Left lung (tissue), 10 donors: ENCODE measurements around the gene KRT4. TPM values are rescaled to one million over a fixed set of nuclear protein-coding genes. Genes with fewer than 3 reads are reported as not detected.

Experiments used
- ATAC-seq: fragments of 200-7000 bp; cut with Tn5 transposase; one replicate; pipeline ENCODE4 v1.9.1; 2020; ENCODE audit warnings: moderate library complexity
- DNase-seq, 4 donors: peaks; one replicate each; pipeline ENCODE4 v3.0.0-alpha.2; 2013 to 2020
- H3K27ac ChIP-seq, 2 donors: fragments of 200-600 bp; sonication (generic) in 1 of 2; one replicate each; pipeline versions ENCODE4 v1.5.0 to v1.8.0; 2020 to 2021
- H3K27me3 ChIP-seq, 2 donors: fragments of 200-600 bp; sonication (generic) in 1 of 2; one replicate each; pipeline versions ENCODE4 v1.5.0 to v1.8.0; 2020 to 2021
- H3K36me3 ChIP-seq, 2 donors: fragments of 200-600 bp; sonication (generic) in 1 of 2; one replicate each; pipeline versions ENCODE4 v1.5.0 to v1.8.0; 2020 to 2021
- H3K4me1 ChIP-seq, 2 donors: fragments of 200-600 bp; one replicate each; pipeline ENCODE4 v1.8.0; 2021
- H3K4me3 ChIP-seq, 2 donors: fragments of 200-600 bp; sonication (generic) in 1 of 2; one replicate each; pipeline versions ENCODE4 v1.5.0 to v1.8.0; 2020 to 2021; ENCODE audit warnings: mild to moderate bottlenecking in 1 of 2
- H3K9me3 ChIP-seq, 2 donors: fragments of 200-600 bp; sonication (generic) in 1 of 2; one replicate each; pipeline versions ENCODE4 v1.5.0 to v1.8.0; 2020 to 2021
- CTCF ChIP-seq, 2 donors: fragments of 200-600 bp; sonication (generic) in 1 of 2; IDR thresholded peaks; one replicate each; pipeline versions ENCODE4 v1.5.0 to v1.8.0; 2021; ENCODE audit warnings: antibody characterized with exemption in 2 of 2
- intact Hi-C, 2 donors: fragments of 100-400 bp; cut with DNase I; formaldehyde crosslinking; loops; one replicate each; pipeline versions ENCODE4 v1.11.2 to v1.14.2; 2022
- polyA plus RNA-seq, 6 donors: library from polyadenylated mRNA; unstranded; fragments of 120-200 nt; gene quantifications; one replicate each; pipeline ENCODE4 v1.2.1, GENCODE V29; 2013; ENCODE audit not compliant: insufficient read length in 6 of 6
- total RNA-seq, 2 donors: library from RNA; stranded (reverse); fragmentation: NEBNext Ultra II Directional; extraction: Animal tissue kit (Norgen Biotek cat#: 25700); gene quantifications; one replicate each; pipeline ENCODE4 v1.2.1, GENCODE V29; 2021
- donor health status: DM: no; HTN: yes; CAD: no.
- donor health status: DM: no; HTN: no; CAD: no.

KRT4 gene
- total and polyA plus RNA-seq, 8 donors: 0.47 to 9.4 (median 2.6) TPM

GRCh38 chr12:52836491-52837412, 22.8 kb upstream of the KRT4 start:
- DNase-seq (no peak), ATAC-seq (no peak)
- intact Hi-C loops: no loop called here
- H3K36me3 ChIP-seq: no peaks in the 10 kb centered on the region
- H3K4me3 ChIP-seq: no peak overlapping the region
- no peak overlapping the region for H3K27ac ChIP-seq
- H3K4me1 ChIP-seq: no peaks in the 10 kb centered on the region
- no peak for TF ChIP-seq CTCF (IDR thresholded peaks at IDR 0.05)
- no peaks in the 10 kb centered on the region for H3K9me3 ChIP-seq
- H3K27me3 ChIP-seq: peaks cover 0 to 89% of the 10 kb centered on the region in 2 donors

GRCh38 chr12:52836042-52836466, 22.1 kb upstream of the KRT4 start:
- intact Hi-C loops: no loop called here
- Histone ChIP-seq H3K4me1 (no peaks in the 10 kb centered on the region), H3K36me3 (no peaks in the 10 kb centered on the region), H3K27me3 (peaks cover 0 to 83% of the 10 kb centered on the region in 2 donors), H3K9me3 (no peaks in the 10 kb centered on the region), H3K4me3 (no peak overlapping the region), H3K27ac (no peak overlapping the region)
- no peak for TF ChIP-seq CTCF (IDR thresholded peaks at IDR 0.05)
- ATAC-seq (peak; percentile 35), DNase-seq (no peak)

GRCh38 chr12:52835271-52836041, 21.5 kb upstream of the KRT4 start:
- no peak for ATAC-seq
- Histone ChIP-seq H3K36me3 (no peaks in the 10 kb centered on the region), H3K9me3 (no peaks in the 10 kb centered on the region), H3K4me3 (no peak overlapping the region), H3K4me1 (no peaks in the 10 kb centered on the region), H3K27me3 (peaks cover 0 to 77% of the 10 kb centered on the region in 2 donors), H3K27ac (no peak overlapping the region)
- DNase-seq: no peak
- TF ChIP-seq CTCF (IDR thresholded peaks at IDR 0.05): no peak
- intact Hi-C loops: no loop called here

- DNase-seq: no peak
- no peaks in the 10 kb centered on the region for H3K36me3 ChIP-seq
- no peak overlapping the region for H3K4me3 ChIP-seq
- H3K9me3 ChIP-seq: no peaks in the 10 kb centered on the region
- intact Hi-C loops: no loop called here
- no peak overlapping the region for H3K27ac ChIP-seq
- H3K27me3 ChIP-seq: peaks cover 0 to 69% of the 10 kb centered on the region in 2 donors
- H3K4me1 ChIP-seq: no peaks in the 10 kb centered on the region
- TF ChIP-seq CTCF (IDR thresholded peaks at IDR 0.05): no peak
- no peak for ATAC-seq
Measured at GRCh38 chr12:52834727-52835001, 20.7 kb upstream of the KRT4 start.
